K562 (cell line): ENCODE measurements around the gene SRPK3. TPM values are rescaled to one million over a fixed set of nuclear protein-coding genes. Genes with fewer than 3 reads are reported as not detected.

ENCODE experiments used
- PCBP1 ChIP-seq: fragments of 200-400 bp; formaldehyde crosslinking; IDR thresholded peaks from 2 replicates; pipeline ENCODE4 v1.6.1; 2018; ENCODE audit warnings: mild to moderate bottlenecking, low read depth, low read length; ENCODE audit not compliant: poor library complexity, severe bottlenecking
- ZNF347 ChIP-seq: fragments of 450-650 bp; formaldehyde crosslinking; IDR thresholded peaks from 2 replicates; pipeline ENCODE4 v1.4.0; 2020; ENCODE audit warnings: low read depth, mild to moderate bottlenecking, moderate library complexity
- ZNF407 ChIP-seq: fragments of 450-650 bp; IDR thresholded peaks from 2 replicates; pipeline ENCODE4 v1.6.1; 2016; ENCODE audit warnings: low read depth
- ZNF668 ChIP-seq: fragments of 250-450 bp; sonication (Bioruptor Pico); IDR thresholded peaks from 2 replicates; pipeline ENCODE4 v1.8.0; 2022; ENCODE audit warnings: mild to moderate bottlenecking, inconsistent platforms
- polyA plus RNA-seq, 8 experiments: library from polyadenylated mRNA; depleted of rRNA in 4 of 8; stranded (reverse) in 5 of 8; unstranded in 3 of 8; fragments of >200 nt; fragmentation: Nextera tagmentation in 2 of 8; fragmentation: Illumina TruSeq in 1 of 8; extraction: Ambion mirVana in 2 of 8; extraction: Trizol in 1 of 8; gene quantifications; 2 replicates each; pipeline versions ENCODE4 v1.2.1 to v1.2.3, GENCODE V29; 2011 to 2014; ENCODE audit warnings: inconsistent platforms in 1 of 8, missing spikeins in 1 of 8
- total RNA-seq, 7 experiments: library from RNA; depleted of rRNA in 6 of 7; stranded (reverse); fragments of >200 nt in 6 of 7; fragmentation: Illumina TruSeq in 2 of 7; extraction: Trizol in 2 of 7; gene quantifications; 2 replicates each; pipeline versions ENCODE4 v1.2.1 to v1.2.3, GENCODE V29; 2011 to 2021; ENCODE audit warnings: low replicate concordance in 1 of 7

Gene SRPK3
- total and polyA plus RNA-seq, 9 of the 15 experiments (the other 6 are each of a cell fraction or from before 2014, with no cell fraction given) = 0.01 to 0.09 (median 0.04) TPM; not detected in 2

GRCh38 chrX:153821066-153821465 is 40.2 kb downstream of the SRPK3 start (continued):
- TF ChIP-seq ZNF668 (CRISPR knock-in tag) (no peak), ZNF407 (no peak), PCBP1 (no peak), ZNF347 (CRISPR knock-in tag) (no peak)
